Right lobe of liver (tissue), 6 donors: Measurements from ENCODE around the gene CFAP20DC. TPM values are rescaled to one million over a fixed set of nuclear protein-coding genes. Genes with fewer than 3 reads are reported as not detected.
A peak's percentile ranks its signal among the peaks of the same experiment; 100 is the strongest.
"Not testable (repeated sequence)": the region's sequence is repeated elsewhere in the genome, so short reads cannot be mapped to it uniquely, and the experiment has no call there.

Source experiments
- ATAC-seq, 4 donors: fragments of 200-7000 bp; cut with Tn5 transposase; one replicate each; pipeline ENCODE4 v1.9.1; 2020; ENCODE audit warnings: mild to moderate bottlenecking in 4 of 4, moderate library complexity in 4 of 4
- DNase-seq, 3 donors: peaks; one replicate each; pipeline ENCODE4 v3.0.0-alpha.2; 2020
- H3K27ac ChIP-seq, 3 donors: fragments of 200-600 bp; one replicate each; pipeline ENCODE4 v1.8.0; 2022
- H3K27me3 ChIP-seq, 2 donors: fragments of 200-600 bp; one replicate each; pipeline ENCODE4 v1.8.0; 2022
- H3K36me3 ChIP-seq, 4 donors: fragments of 200-600 bp; sonication (generic) in 1 of 4; one replicate each; pipeline versions ENCODE4 v1.5.1 to v1.8.0; 2017 to 2022; ENCODE audit warnings: control low read depth in 1 of 4
- H3K4me1 ChIP-seq, 4 donors: fragments of 200-600 bp; sonication (generic) in 1 of 4; one replicate each; pipeline versions ENCODE4 v1.5.1 to v1.8.0; 2017 to 2022; ENCODE audit warnings: control low read depth in 1 of 4
- H3K4me3 ChIP-seq, 3 donors: fragments of 200-600 bp; one replicate each; pipeline ENCODE4 v1.8.0; 2022
- H3K9me3 ChIP-seq, 4 donors: fragments of 200-600 bp; sonication (generic) in 1 of 4; one replicate each; pipeline versions ENCODE4 v1.5.1 to v1.8.0; 2017 to 2022; ENCODE audit warnings: control low read depth in 1 of 4
- CTCF ChIP-seq, 4 donors: fragments of 200-600 bp in 3 of 4; fragments of 450-650 bp in 1 of 4; IDR thresholded peaks; one replicate each; pipeline versions ENCODE4 v1.5.1 to v1.8.0; 2016 to 2022; ENCODE audit warnings: antibody characterized with exemption in 4 of 4, mild to moderate bottlenecking in 2 of 4
- POLR2A ChIP-seq: fragments of 450-650 bp; IDR thresholded peaks from one replicate; pipeline ENCODE4 v1.6.1; 2017; ENCODE audit warnings: antibody characterized with exemption, mild to moderate bottlenecking
- WGBS: methylation state at CpG from one replicate; pipeline ENCODE4 v1.1.6; 2018; ENCODE audit warnings: low coverage, low lambda C conversion rate; ENCODE audit not compliant: insufficient coverage; ENCODE audit errors: missing lambda C conversion rate; 5-methylcytosine and 5-hydroxymethylcytosine counted together
- intact Hi-C, 2 donors: fragments of 100-400 bp; cut with DNase I; formaldehyde crosslinking; loops; one replicate each; pipeline versions ENCODE4 v1.11.2 to v1.14.1; 2022
- long read RNA-seq: library from polyadenylated mRNA; unstranded; transcript quantifications from one replicate; pipeline ENCODE4 v2.0.0, GENCODE V29; 2019
- total RNA-seq, 6 experiments: library from RNA; depleted of rRNA in 2 of 6; stranded (reverse); fragments of >200 nt in 2 of 6; fragmentation: NEBNext Ultra II Directional in 3 of 6; extraction: Animal tissue kit (Norgen Biotek cat#: 25700) in 3 of 6; gene quantifications; one replicate each; pipeline versions ENCODE4 v1.1.0 to v1.2.4, GENCODE V29; 2016 to 2023
- donor health status: DM: no; HTN: yes; CAD: no.
- donor health status: DM: no; HTN: no; CAD: no.
- donor health status: DM: no; HTN: no; CAD: no.
- donor health status: DM: no; HTN: yes; CAD: no.
- donor health status: DM: no; HTN: yes; CAD: no.

The CFAP20DC gene
- 1 to 10 TPM in 5 of 6 experiments, under 1 TPM in 1; 0.67 to 2.7 (median 1.5) TPM for total RNA-seq
- long read RNA-seq, partial matches to known transcripts = 2 of 4 reads
- long read RNA-seq, other reads (novel, unspliced or antisense) = 2 of 4 reads

GRCh38 chr3:59049671-59050331 lies at the start of gene CFAP20DC:
TSS of gene CFAP20DC (minus strand) at chr3:59050025. CDS start at chr3:59049631, 394 bp downstream.
- peak; percentile 94 to 97 (median 94) for DNase-seq
- intact Hi-C loops = loop anchor here (5.0 to 10.0 kb wide), 3 partner anchors 52 to 405 kb away; no protein-coding TSS in a partner anchor
- peak within 1 kb of the TSS; percentile 61 to 79 (median 64) for H3K4me3 ChIP-seq
- H3K36me3 ChIP-seq = no peaks in the 10 kb centered on the region
- peaks cover 0 to 3% (median 0%) of the 10 kb centered on the region in 4 donors for H3K4me1 ChIP-seq
- TF ChIP-seq CTCF (IDR thresholded peaks at IDR 0.05) (no peak), POLR2A (peak; percentile 88)
- 2% methylated on average over 15 of the region's 60 CpGs for WGBS
- ATAC-seq = peak; percentile 97 to 98 (median 98)
- H3K27ac ChIP-seq = peak within 1 kb of the TSS in 2 of 3 donors; percentile 75 to 86
- no peaks in the 10 kb centered on the region for H3K27me3 ChIP-seq
- no peaks in the 10 kb centered on the region for H3K9me3 ChIP-seq

- DNase-seq, intact Hi-C loops, H3K27ac ChIP-seq, H3K36me3 ChIP-seq, H3K4me1 ChIP-seq, H3K9me3 ChIP-seq, ATAC-seq, H3K4me3 ChIP-seq, H3K27me3 ChIP-seq: not testable (repeated sequence)
- 69% methylated on average over 1 of the region's 1 CpG for WGBS
Measured at GRCh38 chr3:59098516-59098915, 48.7 kb upstream of the CFAP20DC start.

- Histone ChIP-seq H3K36me3 (no peaks in the 10 kb centered on the region), H3K9me3 (no peaks in the 10 kb centered on the region), H3K27ac (no peak overlapping the region), H3K4me3 (no peak overlapping the region), H3K4me1 (no peaks in the 10 kb centered on the region), H3K27me3 (no peaks in the 10 kb centered on the region)
- no peak for DNase-seq
- 76% methylated on average over 3 of the region's 3 CpGs for WGBS
- ATAC-seq = no peak
- intact Hi-C loops = no loop called here
- TF ChIP-seq CTCF (IDR thresholded peaks at IDR 0.05) (no peak), POLR2A (no peak)
Measured at GRCh38 chr3:59094446-59094845, 44.6 kb upstream of the CFAP20DC start.

- Histone ChIP-seq H3K9me3 (no peaks in the 10 kb centered on the region), H3K4me3 (no peak overlapping the region), H3K27me3 (no peaks in the 10 kb centered on the region), H3K27ac (no peak overlapping the region), H3K4me1 (no peaks in the 10 kb centered on the region), H3K36me3 (no peaks in the 10 kb centered on the region)
- no peak for ATAC-seq
- 50% methylated on average over 1 of the region's 1 CpG for WGBS
- no peak for DNase-seq
- TF ChIP-seq POLR2A (no peak), CTCF (IDR thresholded peaks at IDR 0.05) (no peak)
- intact Hi-C loops = no loop called here
Measured at GRCh38 chr3:59093521-59093920, 43.7 kb upstream of the CFAP20DC start.

GRCh38 chr3:59088761-59089160 lies 38.9 kb upstream of the CFAP20DC start:
- no peaks in the 10 kb centered on the region for H3K9me3 ChIP-seq
- intact Hi-C loops = no loop called here
- ATAC-seq (no peak), DNase-seq (no peak)
- H3K4me3 ChIP-seq = no peak overlapping the region
- 17% methylated on average over 1 of the region's 1 CpG for WGBS
- H3K27me3 ChIP-seq = no peaks in the 10 kb centered on the region
- TF ChIP-seq CTCF (IDR thresholded peaks at IDR 0.05) = no peak
- no peak for TF ChIP-seq POLR2A
- H3K36me3 ChIP-seq = no peaks in the 10 kb centered on the region
- no peak overlapping the region for H3K27ac ChIP-seq
- no peaks in the 10 kb centered on the region for H3K4me1 ChIP-seq
